ENCODE results near the gene C1orf115.

The C1orf115 gene

DNA sequence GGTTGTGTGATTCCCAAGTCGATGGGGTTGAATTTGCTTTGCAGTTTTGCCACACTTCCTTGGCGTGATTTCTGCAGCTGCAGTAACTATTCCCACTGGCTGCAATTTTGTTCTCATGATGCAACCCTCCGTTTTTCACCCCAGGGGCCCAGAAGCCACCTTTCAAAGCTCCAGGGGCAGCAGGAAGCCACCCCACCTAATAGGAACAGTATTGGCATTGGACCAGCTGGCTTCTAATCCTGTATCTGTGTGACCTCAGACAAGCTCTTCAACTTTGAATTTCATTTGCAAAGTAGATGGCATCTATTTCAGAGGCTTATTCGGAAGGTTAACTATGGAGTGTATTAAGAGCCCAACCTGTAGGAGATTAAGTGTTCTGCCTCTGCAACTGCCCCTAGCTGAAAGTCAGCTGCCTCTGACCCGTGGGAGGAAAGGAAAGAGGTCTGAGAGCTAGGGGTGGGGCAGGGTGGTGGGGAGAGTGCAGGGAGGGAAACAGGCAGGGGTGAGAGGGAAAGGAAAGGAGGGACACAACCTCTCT lies 12.6 kb downstream of the C1orf115 start:
- Histone ChIP-seq H3K27me3 (replicated peaks; ENCODE audit: insufficient read depth, low read length) (no peaks in the 10 kb centered on the region), H3K9me3 (replicated peaks; ENCODE audit: insufficient read depth, low read length) (no peaks in the 10 kb centered on the region), H3K27ac (ENCODE audit: low read length) (no peak overlapping the region), H3K4me1 (ENCODE audit: low read length) (no peaks in the 10 kb centered on the region), H3K9me2 (replicated peaks; ENCODE audit: insufficient read depth, low read length) (no peaks in the 10 kb centered on the region), H3K4me2 (ENCODE audit: low read depth, low read length) (no peak overlapping the region), H3K79me2 (ENCODE audit: low read length) (no peaks in the 10 kb centered on the region), H3F3A (ENCODE audit: insufficient read depth, low read length) (no peaks in the 10 kb centered on the region), H2AFZ (ENCODE audit: low read length) (no peak overlapping the region), H3K9ac (ENCODE audit: low read length) (no peak overlapping the region), H3K36me3 (replicated peaks; ENCODE audit: insufficient read depth, low read length) (no peaks in the 10 kb centered on the region), H3K4me3 (ENCODE audit: low read length) (no peak overlapping the region), H4K20me1 (ENCODE audit: insufficient read depth, low read length) (no peaks in the 10 kb centered on the region)
- no peak for DNase-seq
- no peak for TF ChIP-seq EZH2phosphoT487 (IDR thresholded peaks at IDR 0.05; ENCODE audit: low read length)
- TF ChIP-seq EZH2 (optimal IDR thresholded peaks at IDR 0.05; ENCODE audit: low read depth, low read length) = no peak
- TF ChIP-seq, protein P1, sequence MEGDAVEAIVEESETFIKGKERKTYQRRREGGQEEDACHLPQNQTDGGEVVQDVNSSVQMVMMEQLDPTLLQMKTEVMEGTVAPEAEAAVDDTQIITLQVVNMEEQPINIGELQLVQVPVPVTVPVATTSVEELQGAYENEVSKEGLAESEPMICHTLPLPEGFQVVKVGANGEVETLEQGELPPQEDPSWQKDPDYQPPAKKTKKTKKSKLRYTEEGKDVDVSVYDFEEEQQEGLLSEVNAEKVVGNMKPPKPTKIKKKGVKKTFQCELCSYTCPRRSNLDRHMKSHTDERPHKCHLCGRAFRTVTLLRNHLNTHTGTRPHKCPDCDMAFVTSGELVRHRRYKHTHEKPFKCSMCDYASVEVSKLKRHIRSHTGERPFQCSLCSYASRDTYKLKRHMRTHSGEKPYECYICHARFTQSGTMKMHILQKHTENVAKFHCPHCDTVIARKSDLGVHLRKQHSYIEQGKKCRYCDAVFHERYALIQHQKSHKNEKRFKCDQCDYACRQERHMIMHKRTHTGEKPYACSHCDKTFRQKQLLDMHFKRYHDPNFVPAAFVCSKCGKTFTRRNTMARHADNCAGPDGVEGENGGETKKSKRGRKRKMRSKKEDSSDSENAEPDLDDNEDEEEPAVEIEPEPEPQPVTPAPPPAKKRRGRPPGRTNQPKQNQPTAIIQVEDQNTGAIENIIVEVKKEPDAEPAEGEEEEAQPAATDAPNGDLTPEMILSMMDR (IDR thresholded peaks at IDR 0.05; ENCODE audit: low read length) = no peak

DNA sequence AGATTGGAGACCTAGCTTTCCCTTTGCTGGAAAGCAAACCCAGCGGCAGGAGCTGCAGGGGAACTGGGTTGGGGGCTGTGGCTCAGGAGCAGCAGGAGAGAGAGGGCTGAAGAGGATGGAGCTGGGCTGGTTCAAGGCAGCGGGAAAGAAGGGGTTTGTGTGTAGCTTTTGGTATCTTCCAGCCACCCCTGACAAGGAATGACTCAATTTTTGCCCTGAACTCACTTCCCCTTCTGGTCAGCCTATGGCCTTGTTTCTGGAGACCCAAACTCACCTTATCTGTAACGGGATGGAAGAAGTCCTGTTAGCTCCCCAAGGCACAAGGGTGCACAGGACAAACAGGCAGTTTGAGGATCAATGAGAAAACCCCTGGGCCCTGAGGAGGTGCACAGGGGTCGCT lies 13.1 kb downstream of the C1orf115 start:
- H3K79me2 ChIP-seq (ENCODE audit: low read length) = no peaks in the 10 kb centered on the region
- H3K9ac ChIP-seq (ENCODE audit: low read length) = no peak overlapping the region
- H3K4me2 ChIP-seq (ENCODE audit: low read depth, low read length) = no peak overlapping the region
- H3K27me3 ChIP-seq (replicated peaks; ENCODE audit: insufficient read depth, low read length) = no peaks in the 10 kb centered on the region
- no peaks in the 10 kb centered on the region for H3F3A ChIP-seq (ENCODE audit: insufficient read depth, low read length)
- H3K4me1 ChIP-seq (ENCODE audit: low read length) = no peaks in the 10 kb centered on the region
- no peak for DNase-seq
- H3K9me2 ChIP-seq (replicated peaks; ENCODE audit: insufficient read depth, low read length) = no peaks in the 10 kb centered on the region
- H3K9me3 ChIP-seq (replicated peaks; ENCODE audit: insufficient read depth, low read length) = no peaks in the 10 kb centered on the region
- H3K4me3 ChIP-seq (ENCODE audit: low read length) = no peak overlapping the region
- H4K20me1 ChIP-seq (ENCODE audit: insufficient read depth, low read length) = no peaks in the 10 kb centered on the region
- TF ChIP-seq EZH2phosphoT487 (IDR thresholded peaks at IDR 0.05; ENCODE audit: low read length) (no peak), EZH2 (optimal IDR thresholded peaks at IDR 0.05; ENCODE audit: low read depth, low read length) (no peak)
- TF ChIP-seq, protein P1 (IDR thresholded peaks at IDR 0.05; ENCODE audit: low read length) = no peak
- H3K27ac ChIP-seq (ENCODE audit: low read length) = no peak overlapping the region
- H2AFZ ChIP-seq (ENCODE audit: low read length) = no peak overlapping the region
- no peaks in the 10 kb centered on the region for H3K36me3 ChIP-seq (replicated peaks; ENCODE audit: insufficient read depth, low read length)

DNA sequence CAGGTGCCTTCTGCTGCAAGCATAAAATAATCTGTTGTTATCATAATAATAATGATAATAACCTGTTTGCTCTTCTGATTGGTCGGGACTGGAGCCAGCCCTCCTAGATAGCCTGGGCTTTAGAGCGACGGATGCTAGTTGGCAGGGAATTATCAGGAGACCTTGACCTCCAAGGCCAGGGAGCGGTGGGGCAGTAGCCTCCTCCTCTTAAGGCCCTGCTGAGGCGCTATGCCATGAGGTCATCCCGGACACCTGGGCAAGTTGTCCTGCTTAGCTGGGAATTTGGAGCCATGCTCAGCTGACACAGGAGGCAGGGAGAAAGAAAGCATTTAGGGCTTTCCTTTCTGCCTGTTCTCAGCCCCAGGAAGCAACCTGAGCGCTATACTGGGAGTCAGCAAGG lies 15.6 kb downstream of the C1orf115 start:
- H3K9ac ChIP-seq (ENCODE audit: low read length) = no peak overlapping the region
- H3K27ac ChIP-seq (ENCODE audit: low read length) = no peak overlapping the region
- H3K9me2 ChIP-seq (replicated peaks; ENCODE audit: insufficient read depth, low read length) = no peaks in the 10 kb centered on the region
- no peaks in the 10 kb centered on the region for H3K36me3 ChIP-seq (replicated peaks; ENCODE audit: insufficient read depth, low read length)
- H3K9me3 ChIP-seq (replicated peaks; ENCODE audit: insufficient read depth, low read length) = no peaks in the 10 kb centered on the region
- no peak for DNase-seq
- H3K4me2 ChIP-seq (ENCODE audit: low read depth, low read length) = no peak overlapping the region
- no peaks in the 10 kb centered on the region for H3K27me3 ChIP-seq (replicated peaks; ENCODE audit: insufficient read depth, low read length)
- H3K79me2 ChIP-seq (ENCODE audit: low read length) = no peaks in the 10 kb centered on the region
- H2AFZ ChIP-seq (ENCODE audit: low read length) = no peak overlapping the region
- no peak overlapping the region for H3K4me3 ChIP-seq (ENCODE audit: low read length)
- TF ChIP-seq EZH2phosphoT487 (IDR thresholded peaks at IDR 0.05; ENCODE audit: low read length) (no peak), EZH2 (optimal IDR thresholded peaks at IDR 0.05; ENCODE audit: low read depth, low read length) (no peak)
- TF ChIP-seq, protein P1 (IDR thresholded peaks at IDR 0.05; ENCODE audit: low read length) = no peak
- H4K20me1 ChIP-seq (ENCODE audit: insufficient read depth, low read length) = no peaks in the 10 kb centered on the region
- H3F3A ChIP-seq (ENCODE audit: insufficient read depth, low read length) = no peaks in the 10 kb centered on the region
- H3K4me1 ChIP-seq (ENCODE audit: low read length) = no peaks in the 10 kb centered on the region
